ENCODE results near the gene C5AR1.
"Not testable (repeated sequence)": the region's sequence is repeated elsewhere in the genome, so short reads cannot be mapped to it uniquely, and the experiment has no call there.

Gene C5AR1

GRCh38 chr19:47275791-47276461 lies 33.7 kb upstream of the C5AR1 start:
- H3K79me2 ChIP-seq (ENCODE audit: control insufficient read depth, low read length) = peaks cover 17% of the 10 kb centered on the region
- H3K9me3 ChIP-seq (ENCODE audit: control insufficient read depth, insufficient read depth, low read length) = no peaks in the 10 kb centered on the region
- peak overlapping the region; percentile 84 for H3K4me3 ChIP-seq (ENCODE audit: low read length)
- peaks cover 39% of the 10 kb centered on the region for H3K4me1 ChIP-seq (ENCODE audit: control insufficient read depth, low read length)
- TF ChIP-seq, protein P1, sequence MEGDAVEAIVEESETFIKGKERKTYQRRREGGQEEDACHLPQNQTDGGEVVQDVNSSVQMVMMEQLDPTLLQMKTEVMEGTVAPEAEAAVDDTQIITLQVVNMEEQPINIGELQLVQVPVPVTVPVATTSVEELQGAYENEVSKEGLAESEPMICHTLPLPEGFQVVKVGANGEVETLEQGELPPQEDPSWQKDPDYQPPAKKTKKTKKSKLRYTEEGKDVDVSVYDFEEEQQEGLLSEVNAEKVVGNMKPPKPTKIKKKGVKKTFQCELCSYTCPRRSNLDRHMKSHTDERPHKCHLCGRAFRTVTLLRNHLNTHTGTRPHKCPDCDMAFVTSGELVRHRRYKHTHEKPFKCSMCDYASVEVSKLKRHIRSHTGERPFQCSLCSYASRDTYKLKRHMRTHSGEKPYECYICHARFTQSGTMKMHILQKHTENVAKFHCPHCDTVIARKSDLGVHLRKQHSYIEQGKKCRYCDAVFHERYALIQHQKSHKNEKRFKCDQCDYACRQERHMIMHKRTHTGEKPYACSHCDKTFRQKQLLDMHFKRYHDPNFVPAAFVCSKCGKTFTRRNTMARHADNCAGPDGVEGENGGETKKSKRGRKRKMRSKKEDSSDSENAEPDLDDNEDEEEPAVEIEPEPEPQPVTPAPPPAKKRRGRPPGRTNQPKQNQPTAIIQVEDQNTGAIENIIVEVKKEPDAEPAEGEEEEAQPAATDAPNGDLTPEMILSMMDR (IDR thresholded peaks at IDR 0.05; ENCODE audit: low read depth, low read length, poor library complexity, severe bottlenecking) = no peak
- TF ChIP-seq EZH2phosphoT487 (IDR thresholded peaks at IDR 0.05; ENCODE audit: borderline replicate concordance, low read length) = no peak
- no peaks in the 10 kb centered on the region for H3K27me3 ChIP-seq (ENCODE audit: control insufficient read depth, low read length)
- H4K20me1 ChIP-seq (ENCODE audit: control insufficient read depth, insufficient read depth, low read depth, low read length) = no peaks in the 10 kb centered on the region; the same call in 1 of the 2 replicates
- peak overlapping the region; percentile 94 for H3K4me2 ChIP-seq (ENCODE audit: low read length)
- H3K9me2 ChIP-seq (replicated peaks; ENCODE audit: control insufficient read depth, low read length) = no peaks in the 10 kb centered on the region
- 0 out of 2 replicates have a peak, but pooled peaks cover 2% of the 10 kb centered on the region for H3F3A ChIP-seq (ENCODE audit: control insufficient read depth, insufficient read depth)
- H3K27ac ChIP-seq (ENCODE audit: low read depth, low read length) = no peak overlapping the region
- H3K36me3 ChIP-seq (ENCODE audit: control insufficient read depth, low read length) = peaks cover 10% of the 10 kb centered on the region

DNA sequence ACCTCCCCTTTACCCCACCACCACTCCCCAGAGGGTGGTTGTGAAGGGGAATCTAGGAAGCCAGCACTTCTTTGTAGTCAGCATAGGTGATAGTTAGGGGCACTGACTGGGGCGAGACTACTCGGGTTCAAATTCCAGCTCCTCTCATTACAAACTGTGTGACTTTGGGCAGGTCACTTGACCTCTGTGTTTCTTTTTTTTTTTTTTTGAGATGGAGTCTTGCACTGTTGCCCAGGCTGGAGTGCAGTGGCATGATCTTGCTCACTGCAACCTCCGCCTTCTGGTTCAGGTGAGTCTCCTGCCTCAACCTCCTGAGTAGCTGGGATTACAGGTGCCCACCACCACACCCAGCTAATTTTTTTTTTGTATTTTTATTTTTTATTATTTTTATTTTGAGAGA lies 33.1 kb upstream of the C5AR1 start:
- 0 out of 2 replicates have a peak overlapping the region, but pooled peaks have one; percentile 94 for H3K4me2 ChIP-seq (ENCODE audit: low read length)
- not testable (repeated sequence) for H3K27ac ChIP-seq (ENCODE audit: low read depth, low read length)

GRCh38 chr19:47280183-47280797 lies 29.4 kb upstream of the C5AR1 start:
- Histone ChIP-seq H3K9me2 (replicated peaks; ENCODE audit: control insufficient read depth, low read length) (no peaks in the 10 kb centered on the region), H3F3A (ENCODE audit: control insufficient read depth, insufficient read depth) (peaks cover 9% of the 10 kb centered on the region), H3K4me1 (ENCODE audit: control insufficient read depth, low read length) (peaks cover 53% of the 10 kb centered on the region), H3K36me3 (ENCODE audit: control insufficient read depth, low read length) (peaks cover 7% of the 10 kb centered on the region; the same call in 1 of the 2 replicates), H3K79me2 (ENCODE audit: control insufficient read depth, low read length) (peaks cover 12% of the 10 kb centered on the region), H3K9me3 (ENCODE audit: control insufficient read depth, insufficient read depth, low read length) (no peaks in the 10 kb centered on the region), H3K4me2 (ENCODE audit: low read length) (no peak overlapping the region), H4K20me1 (ENCODE audit: control insufficient read depth, insufficient read depth, low read depth, low read length) (no peaks in the 10 kb centered on the region; the same call in 1 of the 2 replicates), H3K4me3 (ENCODE audit: low read length) (no peak overlapping the region), H3K27ac (ENCODE audit: low read depth, low read length) (no peak overlapping the region), H3K27me3 (ENCODE audit: control insufficient read depth, low read length) (no peaks in the 10 kb centered on the region)
- TF ChIP-seq, protein P1 (IDR thresholded peaks at IDR 0.05; ENCODE audit: low read depth, low read length, poor library complexity, severe bottlenecking) = peak; percentile 72
- TF ChIP-seq EZH2phosphoT487 (IDR thresholded peaks at IDR 0.05; ENCODE audit: borderline replicate concordance, low read length) = no peak

More for the DNA sequence above, 33.1 kb upstream of the C5AR1 start:
- H3K9me2 ChIP-seq (replicated peaks; ENCODE audit: control insufficient read depth, low read length); H3K4me3 ChIP-seq (ENCODE audit: low read length); H3F3A ChIP-seq (ENCODE audit: control insufficient read depth, insufficient read depth); H3K36me3 ChIP-seq (ENCODE audit: control insufficient read depth, low read length); H3K27me3 ChIP-seq (ENCODE audit: control insufficient read depth, low read length); H3K9me3 ChIP-seq (ENCODE audit: control insufficient read depth, insufficient read depth, low read length); H4K20me1 ChIP-seq (ENCODE audit: control insufficient read depth, insufficient read depth, low read depth, low read length): not testable (repeated sequence)
- Histone ChIP-seq H3K79me2 (ENCODE audit: control insufficient read depth, low read length) (peaks cover 17% of the 10 kb centered on the region), H3K4me1 (ENCODE audit: control insufficient read depth, low read length) (peaks cover 39% of the 10 kb centered on the region)

Data from DOHH2 (cell line).